ENCODE measurements around the gene B4GALT7.

The B4GALT7 gene

DNA sequence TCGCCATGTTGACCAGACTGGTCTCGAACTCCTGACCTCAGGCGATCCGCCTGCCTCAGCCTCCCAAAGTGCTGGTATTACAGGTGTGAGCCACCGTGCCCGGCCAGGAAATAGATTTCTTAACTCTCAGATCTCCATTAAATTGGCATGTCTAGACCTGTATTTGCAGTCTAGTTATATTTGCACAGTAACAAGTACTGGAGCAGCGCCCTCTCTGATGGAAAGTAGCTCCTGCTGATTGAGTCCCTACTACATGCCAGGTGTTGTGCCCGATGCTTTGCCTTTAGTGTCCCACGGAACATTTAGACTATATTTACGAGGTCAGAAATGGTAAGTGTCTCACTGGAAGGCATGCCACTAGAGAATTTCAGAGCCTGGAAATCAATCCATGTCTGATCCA lies 23.8 kb upstream of the B4GALT7 start:
- H3K9me3 ChIP-seq (ENCODE audit: insufficient read depth, low read length), result no peaks in the 10 kb centered on the region
- no peak overlapping the region for H3K9ac ChIP-seq (ENCODE audit: low read length)
- H3K4me2 ChIP-seq (ENCODE audit: low read depth, low read length, poor library complexity, severe bottlenecking), result no peak overlapping the region
- no peaks in the 10 kb centered on the region for H3K79me2 ChIP-seq (ENCODE audit: insufficient read depth, low read length)
- H3K4me3 ChIP-seq (ENCODE audit: insufficient read depth, low read length, poor library complexity, severe bottlenecking), result no peak overlapping the region
- no peaks in the 10 kb centered on the region for H3F3A ChIP-seq (ENCODE audit: insufficient read depth)
- H2AFZ ChIP-seq (ENCODE audit: low read depth, low read length, severe bottlenecking), result no peak overlapping the region
- no peak overlapping the region for H3K27ac ChIP-seq (ENCODE audit: low read depth, low read length)
- no peaks in the 10 kb centered on the region for H3K9me2 ChIP-seq (replicated peaks; ENCODE audit: insufficient read depth, low read length)
- TF ChIP-seq CTCF (IDR thresholded peaks at IDR 0.05; ENCODE audit: insufficient read depth, low read length, poor library complexity, severe bottlenecking), result no peak
- TF ChIP-seq EZH2phosphoT487 (conservative IDR thresholded peaks at IDR 0.05; ENCODE audit: low read length), result no peak
- no peaks in the 10 kb centered on the region for H3K36me3 ChIP-seq (ENCODE audit: low read length)
- H3K27me3 ChIP-seq (ENCODE audit: low read length), result no peaks in the 10 kb centered on the region
- H4K20me1 ChIP-seq (ENCODE audit: low read depth, low read length), result no peaks in the 10 kb centered on the region

DNA sequence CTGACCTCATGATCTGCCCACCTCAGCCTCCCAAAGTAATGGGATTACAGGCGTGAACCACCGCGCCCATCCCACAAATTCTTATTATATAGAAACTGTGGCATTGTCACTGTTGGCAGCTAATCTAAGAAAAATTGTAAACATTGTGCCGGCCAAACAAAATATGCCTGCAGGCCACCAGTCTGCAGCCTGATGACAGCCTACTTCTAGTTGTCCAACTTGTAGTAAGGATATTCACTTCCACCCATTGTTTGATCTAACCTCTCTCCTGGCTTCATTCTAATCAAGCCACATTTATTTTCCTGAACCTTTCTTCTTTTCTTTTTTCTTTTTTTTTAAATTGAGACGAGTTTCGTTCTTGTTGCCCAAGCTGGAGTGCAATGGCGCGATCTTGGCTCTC lies 21.6 kb upstream of the B4GALT7 start:
- H3K79me2 ChIP-seq (ENCODE audit: insufficient read depth, low read length), result no peaks in the 10 kb centered on the region
- H3K9me3 ChIP-seq (ENCODE audit: insufficient read depth, low read length), result no peaks in the 10 kb centered on the region
- no peaks in the 10 kb centered on the region for H3K36me3 ChIP-seq (ENCODE audit: low read length)
- H3K9me2 ChIP-seq (replicated peaks; ENCODE audit: insufficient read depth, low read length), result no peaks in the 10 kb centered on the region
- H3K9ac ChIP-seq (ENCODE audit: low read length), result no peak overlapping the region
- no peak overlapping the region for H3K4me2 ChIP-seq (ENCODE audit: low read depth, low read length, poor library complexity, severe bottlenecking)
- H3K27me3 ChIP-seq (ENCODE audit: low read length), result no peaks in the 10 kb centered on the region
- TF ChIP-seq EZH2phosphoT487 (conservative IDR thresholded peaks at IDR 0.05; ENCODE audit: low read length), result no peak
- H3K4me3 ChIP-seq (ENCODE audit: insufficient read depth, low read length, poor library complexity, severe bottlenecking), result no peak overlapping the region
- no peak overlapping the region for H2AFZ ChIP-seq (ENCODE audit: low read depth, low read length, severe bottlenecking)
- H3F3A ChIP-seq (ENCODE audit: insufficient read depth), result no peaks in the 10 kb centered on the region
- no peak overlapping the region for H3K27ac ChIP-seq (ENCODE audit: low read depth, low read length)
- H4K20me1 ChIP-seq (ENCODE audit: low read depth, low read length), result no peaks in the 10 kb centered on the region

DNA sequence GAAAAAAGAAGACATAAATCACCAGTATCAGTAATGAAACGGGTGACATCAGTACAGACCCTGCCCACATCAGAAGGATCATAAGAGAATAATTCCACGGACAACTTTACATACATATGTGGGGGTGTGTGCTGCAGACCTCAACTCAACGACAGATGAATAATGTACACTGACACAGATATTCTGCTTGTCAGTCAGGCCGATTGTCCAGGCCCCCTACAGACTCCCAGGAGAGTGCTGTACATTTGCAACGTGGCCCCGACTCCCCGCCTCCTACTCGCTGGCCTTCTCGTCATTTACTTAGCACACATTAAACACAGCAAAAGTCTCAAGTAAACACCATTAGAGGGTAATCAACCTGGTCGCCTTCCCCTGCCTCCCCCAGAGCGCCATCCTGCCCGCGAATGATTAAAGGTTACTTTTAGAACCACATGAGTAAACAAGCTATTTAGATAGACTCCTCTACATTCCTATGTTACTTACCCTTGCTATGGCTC lies 11.5 kb upstream of the B4GALT7 start:
- no peaks in the 10 kb centered on the region for H3K9me2 ChIP-seq (replicated peaks; ENCODE audit: insufficient read depth, low read length)
- H3K36me3 ChIP-seq (ENCODE audit: low read length), result no peaks in the 10 kb centered on the region

More for the DNA sequence above, 11.5 kb upstream of the B4GALT7 start:
- H3K9me3 ChIP-seq (ENCODE audit: insufficient read depth, low read length), result no peaks in the 10 kb centered on the region
- no peak overlapping the region for H3K4me3 ChIP-seq (ENCODE audit: insufficient read depth, low read length, poor library complexity, severe bottlenecking)
- TF ChIP-seq CTCF (IDR thresholded peaks at IDR 0.05; ENCODE audit: insufficient read depth, low read length, poor library complexity, severe bottlenecking) (no peak), EZH2phosphoT487 (conservative IDR thresholded peaks at IDR 0.05; ENCODE audit: low read length) (no peak)
- H3K27ac ChIP-seq (ENCODE audit: low read depth, low read length), result no peak overlapping the region
- H3K79me2 ChIP-seq (ENCODE audit: insufficient read depth, low read length), result peaks cover 12% of the 10 kb centered on the region
- no peaks in the 10 kb centered on the region for H3K27me3 ChIP-seq (ENCODE audit: low read length)
- H3K9ac ChIP-seq (ENCODE audit: low read length), result no peak overlapping the region
- H4K20me1 ChIP-seq (ENCODE audit: low read depth, low read length), result no peaks in the 10 kb centered on the region
- 0 out of 2 replicates have a peak, but pooled peaks cover 4% of the 10 kb centered on the region for H3F3A ChIP-seq (ENCODE audit: insufficient read depth)
- no peak overlapping the region for H2AFZ ChIP-seq (ENCODE audit: low read depth, low read length, severe bottlenecking)
- no peak overlapping the region for H3K4me2 ChIP-seq (ENCODE audit: low read depth, low read length, poor library complexity, severe bottlenecking)
